ENCODE results near the gene NTN1. TPM values are rescaled to one million over a fixed set of nuclear protein-coding genes. Genes with fewer than 3 reads are reported as not detected.

Gene NTN1
- total RNA-seq, 2 experiments from 2014 or later: not detected

- BruUV-seq (replicated peaks): no TSS peak
- Histone ChIP-seq H3K27ac (ENCODE audit: low read depth, low read length, poor library complexity, severe bottlenecking) (no peak overlapping the region), H3K4me2 (ENCODE audit: low read length) (no peak overlapping the region), H3K4me1 (ENCODE audit: insufficient read depth, low read length, poor library complexity, severe bottlenecking) (no peaks in the 10 kb centered on the region), H3K4me3 (ENCODE audit: low read depth, low read length, poor library complexity, severe bottlenecking) (no peak overlapping the region), H3K9me3 (ENCODE audit: low read length) (no peaks in the 10 kb centered on the region), H3K79me2 (ENCODE audit: insufficient read depth, low read depth, low read length) (no peaks in the 10 kb centered on the region), H4K20me1 (ENCODE audit: insufficient read depth, low read length) (no peaks in the 10 kb centered on the region), H3K9me2 (ENCODE audit: insufficient read depth, low read length) (no peaks in the 10 kb centered on the region), H2AFZ (ENCODE audit: low read length) (no peak overlapping the region), H3K36me3 (ENCODE audit: insufficient read depth, low read length) (no peaks in the 10 kb centered on the region)
- intact Hi-C loops (cut with micrococcal nuclease; ENCODE audit: unreplicated experiment): no loop called here
- ChIA-PET CTCF (ENCODE audit: unreplicated experiment) (no interaction called here), POLR2A (no interaction called here)
- no peak for DNase-seq (ENCODE audit: low spot score)
- TF ChIP-seq EZH2phosphoT487 (IDR thresholded peaks at IDR 0.05; ENCODE audit: borderline replicate concordance, low read depth, low read length) (no peak), CTCF (conservative IDR thresholded peaks at IDR 0.05; ENCODE audit: low read length) (no peak)
Observed at GRCh38 chr17:9095390-9095789, 74.1 kb downstream of the NTN1 start.

GRCh38 chr17:9098242-9098825 is 77.0 kb downstream of the NTN1 start:
- CTCF ChIA-PET (ENCODE audit: unreplicated experiment): no interaction called here
- Histone ChIP-seq H3K4me3 (ENCODE audit: low read depth, low read length, poor library complexity, severe bottlenecking) (no peak overlapping the region), H3K4me1 (ENCODE audit: insufficient read depth, low read length, poor library complexity, severe bottlenecking) (no peaks in the 10 kb centered on the region)

More at GRCh38 chr17:9098242-9098825, 77.0 kb downstream of the NTN1 start:
- DNase-seq (ENCODE audit: low spot score): no peak
- Histone ChIP-seq H4K20me1 (ENCODE audit: insufficient read depth, low read length) (no peaks in the 10 kb centered on the region), H3K9me3 (ENCODE audit: low read length) (no peaks in the 10 kb centered on the region), H3K9me2 (ENCODE audit: insufficient read depth, low read length) (no peaks in the 10 kb centered on the region), H3K36me3 (ENCODE audit: insufficient read depth, low read length) (no peaks in the 10 kb centered on the region), H2AFZ (ENCODE audit: low read length) (no peak overlapping the region), H3K4me2 (ENCODE audit: low read length) (no peak overlapping the region), H3K27ac (ENCODE audit: low read depth, low read length, poor library complexity, severe bottlenecking) (no peak overlapping the region), H3K79me2 (ENCODE audit: insufficient read depth, low read depth, low read length) (no peaks in the 10 kb centered on the region)
- no TSS peak for BruUV-seq (replicated peaks)
- intact Hi-C loops (cut with micrococcal nuclease; ENCODE audit: unreplicated experiment): no loop called here
- POLR2A ChIA-PET: no interaction called here
- TF ChIP-seq CTCF (conservative IDR thresholded peaks at IDR 0.05; ENCODE audit: low read length) (no peak), EZH2phosphoT487 (IDR thresholded peaks at IDR 0.05; ENCODE audit: borderline replicate concordance, low read depth, low read length) (no peak)

Data from OCI-LY7 (cell line).